Stomach (tissue), 9 donors: Measurements from ENCODE around the gene ELOVL5. TPM values are rescaled to one million over a fixed set of nuclear protein-coding genes. Genes with fewer than 3 reads are reported as not detected.

ENCODE experiments used
- DNase-seq, 2 donors: peaks; one replicate each; pipeline versions ENCODE4 v3.0.0 to v3.0.0-alpha.2; 2013 to 2019
- H3K27ac ChIP-seq, 5 donors: fragments of 200-600 bp in 4 of 5; sonication (generic) in 4 of 5; one replicate each; pipeline ENCODE4 v1.5.1; 2013 to 2019; ENCODE audit warnings: mild to moderate bottlenecking in 1 of 5, moderate library complexity in 1 of 5
- H3K27me3 ChIP-seq, 3 donors: fragments of 200-600 bp; sonication (generic); one replicate each; pipeline ENCODE4 v1.5.1; 2017 to 2019; ENCODE audit warnings: mixed run types in 1 of 3
- H3K36me3 ChIP-seq, 4 donors: fragments of 200-600 bp; sonication (generic); 1 replicate in 3 of 4; 2 replicates in 1 of 4; pipeline ENCODE4 v1.5.1; 2016 to 2019
- H3K4me1 ChIP-seq, 4 donors: fragments of 200-600 bp; sonication (generic); one replicate each; pipeline ENCODE4 v1.5.1; 2016 to 2019
- H3K4me3 ChIP-seq, 4 donors: fragments of 200-600 bp; sonication (generic) in 3 of 4; one replicate each; pipeline ENCODE4 v1.5.1; 2016 to 2019; ENCODE audit warnings: mild to moderate bottlenecking in 1 of 4
- H3K9me3 ChIP-seq, 4 donors: fragments of 200-600 bp; sonication (generic); one replicate each; pipeline ENCODE4 v1.5.1; 2016 to 2019
- CTCF ChIP-seq, 7 experiments: fragments of 450-650 bp in 4 of 7; fragments of 200-600 bp in 3 of 7; sonication (generic) in 3 of 7; IDR thresholded peaks; one replicate each; pipeline ENCODE4 v1.5.1; 2016 to 2019; ENCODE audit warnings: antibody characterized with exemption in 7 of 7, control low read depth in 2 of 7, mild to moderate bottlenecking in 1 of 7
- EP300 ChIP-seq: sonication (generic); formaldehyde crosslinking; IDR thresholded peaks from one replicate; pipeline ENCODE4 v1.6.1; 2017; ENCODE audit warnings: antibody characterized with exemption
- POLR2A ChIP-seq, 4 donors: fragments of 450-650 bp; IDR thresholded peaks; one replicate each; pipeline ENCODE4 v1.6.1; 2016; ENCODE audit warnings: antibody characterized with exemption in 4 of 4, control low read depth in 2 of 4, mild to moderate bottlenecking in 1 of 4, moderate library complexity in 1 of 4
- POLR2AphosphoS5 ChIP-seq, 3 donors: sonication (generic); formaldehyde crosslinking; IDR thresholded peaks; one replicate each; pipeline ENCODE4 v1.6.1; 2016; ENCODE audit warnings: antibody characterized with exemption in 3 of 3
- WGBS, 5 donors: extraction: QIAGEN DNeasy Blood & Tissue Kit in 3 of 5; methylation state at CpG; one replicate each; pipeline versions ENCODE4 v1.1.5 to v1.1.7; 2013 to 2018; 5-methylcytosine and 5-hydroxymethylcytosine counted together
- intact Hi-C: fragments of 100-400 bp; cut with DNase I; formaldehyde crosslinking; loops from one replicate; pipeline ENCODE4 v1.15.1; 2023; ENCODE audit warnings: low total_unique reads
- polyA plus RNA-seq, 3 donors: library from polyadenylated mRNA; stranded (reverse); fragments of 200-250 nt; gene quantifications; one replicate each; pipeline ENCODE4 v1.2.3, GENCODE V29; 2013
- total RNA-seq, 5 donors: library from RNA; depleted of rRNA; stranded (reverse); fragments of >200 nt; gene quantifications; one replicate each; pipeline versions ENCODE4 v1.1.0 to v1.2.3, GENCODE V29; 2014 to 2016
- donor health status: healthy with polysubstance abuse.
- donor health status: Bipolar disorder and iron deficiency.
- donor health status: healthy.

Gene ELOVL5
- total and polyA plus RNA-seq, 8 donors: 2.6 to 57.8 (median 12.8) TPM

- Histone ChIP-seq H3K9me3 (no peaks in the 10 kb centered on the region), H3K4me1 (peaks cover 0 to 57% (median 36%) of the 10 kb centered on the region in 4 donors), H3K27ac (peak overlapping the region in 3 of 5 donors; percentile 30 to 76 (median 43)), H3K36me3 (no peaks in the 10 kb centered on the region), H3K27me3 (no peaks in the 10 kb centered on the region), H3K4me3 (no peak overlapping the region)
- intact Hi-C loops: no loop called here
- TF ChIP-seq EP300 (no peak), POLR2A (IDR thresholded peaks at IDR 0.05) (no peak), CTCF (IDR thresholded peaks at IDR 0.05) (no peak), POLR2AphosphoS5 (IDR thresholded peaks at IDR 0.05) (no peak)
- WGBS, 5 donors: 69 to 85% (median 76%) methylated on average over 6 of the region's 6 CpGs
- DNase-seq: no peak
Observed at GRCh38 chr6:53325785-53326184, 23.0 kb downstream of the ELOVL5 start.

- Histone ChIP-seq H3K4me1 (peaks cover 0 to 47% (median 29%) of the 10 kb centered on the region in 4 donors), H3K4me3 (no peak overlapping the region), H3K9me3 (no peaks in the 10 kb centered on the region), H3K27ac (peak overlapping the region in 3 of 5 donors; percentile 9 to 52 (median 27)), H3K27me3 (no peaks in the 10 kb centered on the region), H3K36me3 (no peaks in the 10 kb centered on the region)
- no peak for DNase-seq
- WGBS, 5 donors: 65 to 75% (median 70%) methylated on average over 8 of the region's 8 CpGs
- intact Hi-C loops: no loop called here
- TF ChIP-seq POLR2AphosphoS5 (IDR thresholded peaks at IDR 0.05) (no peak), EP300 (no peak), POLR2A (IDR thresholded peaks at IDR 0.05) (no peak)
Observed at GRCh38 chr6:53322188-53323029, 26.3 kb downstream of the ELOVL5 start.

GRCh38 chr6:53321701-53322100 lies 27.0 kb downstream of the ELOVL5 start:
- WGBS, 5 donors: 25 to 48% (median 40%) methylated on average over 2 of the region's 2 CpGs
- no peaks in the 10 kb centered on the region for H3K9me3 ChIP-seq
- peaks cover 0 to 40% (median 25%) of the 10 kb centered on the region in 4 donors for H3K4me1 ChIP-seq
- no peaks in the 10 kb centered on the region for H3K27me3 ChIP-seq
- intact Hi-C loops: no loop called here
- no peak overlapping the region for H3K4me3 ChIP-seq
- DNase-seq: no peak
- no peak for TF ChIP-seq POLR2AphosphoS5 (IDR thresholded peaks at IDR 0.05)
- peak overlapping the region in 3 of 5 donors; percentile 9 to 52 (median 27) for H3K27ac ChIP-seq
- no peaks in the 10 kb centered on the region for H3K36me3 ChIP-seq

GRCh38 chr6:53320964-53321363 lies 27.8 kb downstream of the ELOVL5 start:
- Histone ChIP-seq H3K4me1 (peaks cover 0 to 42% (median 25%) of the 10 kb centered on the region in 4 donors), H3K36me3 (no peaks in the 10 kb centered on the region), H3K9me3 (no peaks in the 10 kb centered on the region), H3K27me3 (no peaks in the 10 kb centered on the region), H3K4me3 (no peak overlapping the region), H3K27ac (no peak overlapping the region)
- DNase-seq: no peak
- 55 to 84% (median 78%) methylated on average over 5 of the region's 5 CpGs for WGBS, 5 donors
- no peak for TF ChIP-seq POLR2AphosphoS5 (IDR thresholded peaks at IDR 0.05)
- TF ChIP-seq EP300: no peak
- no peak for TF ChIP-seq CTCF (IDR thresholded peaks at IDR 0.05)
- no peak for TF ChIP-seq POLR2A (IDR thresholded peaks at IDR 0.05)
- intact Hi-C loops: no loop called here

- peaks cover 0 to 51% (median 31%) of the 10 kb centered on the region in 4 donors for H3K4me1 ChIP-seq
- no peaks in the 10 kb centered on the region for H3K9me3 ChIP-seq
- no peak for TF ChIP-seq POLR2AphosphoS5 (IDR thresholded peaks at IDR 0.05)
- TF ChIP-seq EP300: no peak
- TF ChIP-seq POLR2A (IDR thresholded peaks at IDR 0.05): no peak
- TF ChIP-seq CTCF (IDR thresholded peaks at IDR 0.05): no peak
- H3K36me3 ChIP-seq: no peaks in the 10 kb centered on the region
- H3K27ac ChIP-seq: no peak overlapping the region
- 92 to 93% (median 92%) methylated on average over 5 of the region's 5 CpGs for WGBS, 5 donors
- no peaks in the 10 kb centered on the region for H3K27me3 ChIP-seq
- H3K4me3 ChIP-seq: no peak overlapping the region
- intact Hi-C loops: no loop called here
- DNase-seq: no peak
Observed at GRCh38 chr6:53318429-53318828, 30.3 kb downstream of the ELOVL5 start.
